SK-N-SH (cell line): ENCODE data around the gene QSOX1. TPM values are rescaled to one million over a fixed set of nuclear protein-coding genes. Genes with fewer than 3 reads are reported as not detected.

ENCODE experiments used
- CTCF ChIA-PET: fragments of 300-600, 350-600 bp; formaldehyde crosslinking; extraction: SDS; loops from one replicate; lab custom pipeline; 2021; lab: Yijun Ruan, JAX
- POLR2A ChIA-PET: fragments of 350-600 bp; sonication (Branson Sonifier 250); formaldehyde crosslinking; extraction: SDS; loops from one replicate; lab custom pipeline; 2020; ENCODE audit warnings: antibody characterized with exemption, inconsistent platforms; lab: Yijun Ruan, JAX
- DNase-seq: peaks from one replicate; pipeline ENCODE4 v3.0.0; 2012
- H2AFZ ChIP-seq: fragments of 200-600 bp; sonication (generic); 2 replicates; pipeline ENCODE4 v1.8.1; 2016; ENCODE audit warnings: antibody characterized with exemption, mild to moderate bottlenecking, low read depth
- H3F3A ChIP-seq: fragments of 200-600 bp; sonication (generic); replicated peaks from 2 replicates; pipeline ENCODE3; 2016; ENCODE audit warnings: antibody characterized with exemption, mild to moderate bottlenecking; ENCODE audit not compliant: insufficient read depth
- H3K27ac ChIP-seq, 2 experiments: fragments of 200-500 bp in 1 of 2; fragments of 200-600 bp in 1 of 2; sonication (Bioruptor generic) in 1 of 2; sonication (generic), shearing (Covaris generic) in 1 of 2; 2 replicates each; pipeline versions ENCODE4 v1.5.1 to v1.6.1; 2014 to 2016; ENCODE audit warnings: low read depth in 2 of 2, inconsistent platforms in 1 of 2, low read length in 1 of 2, mild to moderate bottlenecking in 1 of 2, mixed read lengths in 1 of 2
- H3K27me3 ChIP-seq: fragments of 200-600 bp; sonication (generic), shearing (Covaris generic); 2 replicates; pipeline ENCODE4 v1.6.1; 2016; ENCODE audit warnings: mixed run types; ENCODE audit not compliant: insufficient read depth
- H3K36me3 ChIP-seq, 2 experiments: fragments of 200-500 bp in 1 of 2; fragments of 200-600 bp in 1 of 2; sonication (Bioruptor generic) in 1 of 2; sonication (generic) in 1 of 2; replicated peaks in 1 of 2; 2 replicates each; pipeline versions ENCODE3 to v1.5.1; 2014 to 2016; ENCODE audit warnings: low read length in 1 of 2, mild to moderate bottlenecking in 1 of 2; ENCODE audit not compliant: insufficient read depth in 2 of 2, control insufficient read depth in 1 of 2
- H3K4me1 ChIP-seq, 2 experiments: fragments of 200-500 bp in 1 of 2; fragments of 200-600 bp in 1 of 2; sonication (Bioruptor generic) in 1 of 2; sonication (generic), shearing (Covaris generic) in 1 of 2; 2 replicates each; pipeline versions ENCODE4 v1.5.1 to v1.6.1; 2014 to 2016; ENCODE audit warnings: low read depth in 1 of 2, low read length in 1 of 2, mixed run types in 1 of 2; ENCODE audit not compliant: insufficient read depth in 2 of 2, control insufficient read depth in 1 of 2
- H3K4me2 ChIP-seq: fragments of 200-600 bp; sonication (generic), shearing (Covaris generic); 2 replicates; pipeline ENCODE4 v1.6.1; 2017; ENCODE audit warnings: mixed run types
- H3K4me3 ChIP-seq, 2 experiments: fragments of 200-500 bp in 1 of 2; fragments of 200-600 bp in 1 of 2; sonication (Bioruptor generic) in 1 of 2; sonication (generic), shearing (Covaris generic) in 1 of 2; 2 replicates each; pipeline versions ENCODE4 v1.5.1 to v1.8.1; 2014 to 2016; ENCODE audit warnings: low read depth in 2 of 2, inconsistent platforms in 1 of 2, low read length in 1 of 2, mild to moderate bottlenecking in 1 of 2, mixed read lengths in 1 of 2, moderate library complexity in 1 of 2
- H3K79me2 ChIP-seq: fragments of 200-600 bp; sonication (generic); 2 replicates; pipeline ENCODE4 v1.8.1; 2017; ENCODE audit warnings: mild to moderate bottlenecking; ENCODE audit not compliant: insufficient read depth
- H3K9ac ChIP-seq: fragments of 200-600 bp; sonication (generic); 2 replicates; pipeline ENCODE4 v1.6.1; 2017; ENCODE audit warnings: mixed run types
- H3K9me2 ChIP-seq: fragments of 200-600 bp; sonication (generic); 2 replicates; pipeline ENCODE4 v1.6.1; 2017; ENCODE audit warnings: mixed run types
- H3K9me3 ChIP-seq: fragments of 200-600 bp; sonication (generic); 2 replicates; pipeline ENCODE4 v1.6.1; 2017; ENCODE audit warnings: mixed run types, mild to moderate bottlenecking, moderate library complexity
- H4K20me1 ChIP-seq: fragments of 200-600 bp; sonication (generic); 2 replicates; pipeline ENCODE4 v1.6.1; 2017; ENCODE audit warnings: mild to moderate bottlenecking, mixed run types; ENCODE audit not compliant: insufficient read depth
- EP300 ChIP-seq, 2 experiments: IDR thresholded peaks; 2 replicates each; pipeline versions ENCODE4 v1.4.0 to v1.6.1; 2012; ENCODE audit warnings: borderline replicate concordance in 1 of 2, low read depth in 1 of 2, low read length in 1 of 2
- EZH2phosphoT487 ChIP-seq: fragments of 200-600 bp; sonication (generic); IDR thresholded peaks from 2 replicates; pipeline ENCODE4 v1.6.1; 2017; ENCODE audit warnings: low read depth, mixed run types, mild to moderate bottlenecking, antibody characterized with exemption, moderate library complexity, borderline replicate concordance
- FOSL2 ChIP-seq: IDR thresholded peaks from 2 replicates; pipeline ENCODE4 v1.4.0; 2012; ENCODE audit warnings: low read depth, mild to moderate bottlenecking, moderate library complexity, borderline replicate concordance
- GATA2 ChIP-seq: sonication (generic); formaldehyde crosslinking; IDR thresholded peaks from 2 replicates; pipeline ENCODE4 v1.5.0; 2020; ENCODE audit warnings: mild to moderate bottlenecking, missing genetic modification reagents
- MEF2A ChIP-seq: IDR thresholded peaks from 2 replicates; pipeline ENCODE4 v1.4.0; 2012; ENCODE audit warnings: low read depth, borderline replicate concordance
- NFIC ChIP-seq: IDR thresholded peaks from 2 replicates; pipeline ENCODE4 v1.4.0; 2012; ENCODE audit warnings: borderline replicate concordance
- POLR2AphosphoS5 ChIP-seq: IDR thresholded peaks from 2 replicates; pipeline ENCODE4 v1.6.1; 2012; ENCODE audit warnings: low read depth, low read length
- RCOR1 ChIP-seq: fragments of 150-350 bp; IDR thresholded peaks from 2 replicates; pipeline ENCODE4 v1.6.1; 2017; ENCODE audit warnings: antibody characterized with exemption, low read length
- RXRA ChIP-seq: IDR thresholded peaks from 2 replicates; pipeline ENCODE4 v1.4.0; 2012; ENCODE audit warnings: low read depth, mild to moderate bottlenecking, borderline replicate concordance
- SMC3 ChIP-seq: IDR thresholded peaks from 2 replicates; pipeline ENCODE4 v1.6.1; 2012; ENCODE audit warnings: low read depth, low read length, improper control_type of control experiment
- TAF1 ChIP-seq: IDR thresholded peaks from 2 replicates; pipeline ENCODE4 v1.6.1; 2012; ENCODE audit warnings: low read depth, mild to moderate bottlenecking, low read length, moderate library complexity, borderline replicate concordance
- TCF12 ChIP-seq: IDR thresholded peaks from 2 replicates; pipeline ENCODE4 v1.4.0; 2012
- USF1 ChIP-seq: IDR thresholded peaks from 2 replicates; pipeline ENCODE4 v1.4.0; 2012; ENCODE audit warnings: low read depth, borderline replicate concordance
- YY1 ChIP-seq: IDR thresholded peaks from 2 replicates; pipeline ENCODE4 v1.4.0; 2012; ENCODE audit warnings: low read depth, mild to moderate bottlenecking
- WGBS: methylation state at CpG from one replicate; pipeline ENCODE4 v1.1.6; 2017; ENCODE audit warnings: low lambda C conversion rate; 5-methylcytosine and 5-hydroxymethylcytosine counted together
- polyA plus RNA-seq, 3 experiments: library from polyadenylated mRNA; depleted of rRNA; stranded (reverse); fragments of >200 nt; gene quantifications; 2 replicates each; pipeline ENCODE4 v1.2.3, GENCODE V29; 2012

Gene QSOX1
- polyA plus RNA-seq, 1 of the 3 experiments (the other 2 are of a cell fraction) = 359 TPM

- Histone ChIP-seq H3K9ac (no peak overlapping the region), H3K4me2 (no peak overlapping the region), H4K20me1 (no peaks in the 10 kb centered on the region), H2AFZ (no peak overlapping the region), H3F3A (no peaks in the 10 kb centered on the region), H3K9me2 (no peaks in the 10 kb centered on the region), H3K27ac (no peak overlapping the region), H3K27me3 (peaks cover 97% of the 10 kb centered on the region), H3K4me1 (peaks cover 0 to 7% of the 10 kb centered on the region in 2 experiments; a peak in 1 of 4 replicates), H3K4me3 (no peak overlapping the region), H3K9me3 (no peaks in the 10 kb centered on the region), H3K36me3 (no peaks in the 10 kb centered on the region), H3K79me2 (no peaks in the 10 kb centered on the region)
- no peak for DNase-seq
- ChIA-PET POLR2A (no interaction called here), CTCF (interaction anchor here (0.8 to 2.7 kb wide), 9 partner anchors 13 to 245 kb away, joined by 3 to 16 read pairs (median 4); no protein-coding TSS in a partner anchor)
- TF ChIP-seq TAF1 (no peak), EZH2phosphoT487 (peak; percentile 20; the same call in 1 of the 2 replicates)
- WGBS = 14% methylated on average over 16 of the region's 16 CpGs
Observed at GRCh38 chr1:180236698-180237509, 82.2 kb downstream of the QSOX1 start.

GRCh38 chr1:180237869-180238476 is 83.3 kb downstream of the QSOX1 start:
- Histone ChIP-seq H3K4me1 (peaks cover 0 to 7% of the 10 kb centered on the region in 2 experiments; a peak in 1 of 4 replicates), H3K36me3 (no peaks in the 10 kb centered on the region), H3K9me2 (no peaks in the 10 kb centered on the region), H3K9me3 (no peaks in the 10 kb centered on the region), H3K4me3 (no peak overlapping the region), H3F3A (no peaks in the 10 kb centered on the region), H3K9ac (no peak overlapping the region), H3K79me2 (no peaks in the 10 kb centered on the region), H3K4me2 (no peak overlapping the region), H3K27me3 (peaks cover 92% of the 10 kb centered on the region), H2AFZ (no peak overlapping the region), H3K27ac (no peak overlapping the region), H4K20me1 (no peaks in the 10 kb centered on the region)
- DNase-seq = no peak
- ChIA-PET CTCF (interaction anchor here (1.0 to 2.7 kb wide), 5 partner anchors 11 to 59 kb away, joined by 3 to 16 read pairs (median 3); no protein-coding TSS in a partner anchor), POLR2A (no interaction called here)
- no peak for TF ChIP-seq GATA2 (CRISPR knock-in tag)
- no peak for TF ChIP-seq USF1
- WGBS = 43% methylated on average over 7 of the region's 7 CpGs

- no peak for DNase-seq
- Histone ChIP-seq H3K79me2 (no peaks in the 10 kb centered on the region), H3F3A (no peaks in the 10 kb centered on the region), H3K36me3 (no peaks in the 10 kb centered on the region), H3K9me3 (no peaks in the 10 kb centered on the region), H3K27me3 (peaks cover 85% of the 10 kb centered on the region), H3K4me3 (no peak overlapping the region), H3K27ac (no peak overlapping the region), H3K9me2 (no peaks in the 10 kb centered on the region), H3K4me1 (peaks cover 0 to 7% of the 10 kb centered on the region in 2 experiments; a peak in 1 of 4 replicates), H3K9ac (no peak overlapping the region), H3K4me2 (no peak overlapping the region), H2AFZ (no peak overlapping the region), H4K20me1 (no peaks in the 10 kb centered on the region)
- CTCF ChIA-PET = interaction anchor here (1.4 to 2.7 kb wide), 8 partner anchors 11 to 177 kb away, joined by 3 to 16 read pairs (median 4); no protein-coding TSS in a partner anchor
- POLR2A ChIA-PET = no interaction called here
- TF ChIP-seq MEF2A = no peak
- TF ChIP-seq EZH2phosphoT487 = no peak
- no peak for TF ChIP-seq TCF12
- no peak for TF ChIP-seq RXRA
- TF ChIP-seq POLR2AphosphoS5 = no peak
- TF ChIP-seq EP300 (IDR thresholded peaks at IDR 0.05; ENCODE audit: borderline replicate concordance in 1 of 2, low read depth in 1 of 2, low read length in 1 of 2) = no peak
- no peak for TF ChIP-seq SMC3
- TF ChIP-seq FOSL2 = no peak
- TF ChIP-seq RCOR1 = no peak
- TF ChIP-seq NFIC = no peak
- no peak for TF ChIP-seq YY1
- no peak for TF ChIP-seq GATA2 (CRISPR knock-in tag)
- 30% methylated on average over 7 of the region's 7 CpGs for WGBS
Observed at GRCh38 chr1:180238675-180239074, 84.0 kb downstream of the QSOX1 start.
